HFF-Myc (cell line): ENCODE measurements around the gene CLK2.

Source experiments
- DNase-seq: peaks from one replicate; pipeline ENCODE4 v3.0.0-alpha.2; 2011; ENCODE audit warnings: low read depth; ENCODE audit errors: extremely low read depth
- H3K4me3 ChIP-seq: replicated peaks from 2 replicates; pipeline ENCODE4 v1.5.1; 2011; ENCODE audit warnings: low read depth, mild to moderate bottlenecking, control low read depth, low read length
- CTCF ChIP-seq: IDR thresholded peaks from 2 replicates; pipeline ENCODE4 v1.5.1; 2012; ENCODE audit warnings: mild to moderate bottlenecking, low read depth, low read length, control low read depth; ENCODE audit errors: missing control alignments

The CLK2 gene

GRCh38 chr1:155318082-155318481 lies 44.8 kb upstream of the CLK2 start:
- H3K4me3 ChIP-seq: no peak overlapping the region
- no peak for TF ChIP-seq CTCF
- DNase-seq: no peak

- H3K4me3 ChIP-seq: no peak overlapping the region
- no peak for TF ChIP-seq CTCF
- no peak for DNase-seq
These were observed 43.6 kb upstream of the CLK2 start for GRCh38 chr1:155316922-155317321.

- no peak for TF ChIP-seq CTCF
- DNase-seq: no peak
- no peak overlapping the region for H3K4me3 ChIP-seq
These were observed 40.0 kb upstream of the CLK2 start for GRCh38 chr1:155313261-155313660.

- no peak for DNase-seq
- no peak for TF ChIP-seq CTCF
- H3K4me3 ChIP-seq: peak overlapping the region; percentile 74
These were observed 36.2 kb upstream of the CLK2 start for GRCh38 chr1:155309423-155310021.

GRCh38 chr1:155308493-155309422 lies 35.5 kb upstream of the CLK2 start, which contains the start of gene FDPS:
Gene FDPS, plus strand, starts transcription at chr1:155308866. Its CDS starts 924 bp downstream, at chr1:155309790.
- no peak for TF ChIP-seq CTCF
- peak; percentile 99 for DNase-seq
- peak within 1 kb of the TSS; percentile 74 for H3K4me3 ChIP-seq

GRCh38 chr1:155307247-155307740 lies 34.0 kb upstream of the CLK2 start:
- TF ChIP-seq CTCF: peak; percentile 51
- DNase-seq: no peak
- H3K4me3 ChIP-seq: no peak overlapping the region
